NK-92 (cell line): ENCODE results near the gene ANO8.
"Not testable (repeated sequence)": the region's sequence is repeated elsewhere in the genome, so short reads cannot be mapped to it uniquely, and the experiment has no call there.

Experiments used
- DNase-seq: peaks from one replicate; lab custom pipeline; 2025; ENCODE audit not compliant: unreplicated experiment; lab: John Stamatoyannopoulos, UW

Gene ANO8, protein sequence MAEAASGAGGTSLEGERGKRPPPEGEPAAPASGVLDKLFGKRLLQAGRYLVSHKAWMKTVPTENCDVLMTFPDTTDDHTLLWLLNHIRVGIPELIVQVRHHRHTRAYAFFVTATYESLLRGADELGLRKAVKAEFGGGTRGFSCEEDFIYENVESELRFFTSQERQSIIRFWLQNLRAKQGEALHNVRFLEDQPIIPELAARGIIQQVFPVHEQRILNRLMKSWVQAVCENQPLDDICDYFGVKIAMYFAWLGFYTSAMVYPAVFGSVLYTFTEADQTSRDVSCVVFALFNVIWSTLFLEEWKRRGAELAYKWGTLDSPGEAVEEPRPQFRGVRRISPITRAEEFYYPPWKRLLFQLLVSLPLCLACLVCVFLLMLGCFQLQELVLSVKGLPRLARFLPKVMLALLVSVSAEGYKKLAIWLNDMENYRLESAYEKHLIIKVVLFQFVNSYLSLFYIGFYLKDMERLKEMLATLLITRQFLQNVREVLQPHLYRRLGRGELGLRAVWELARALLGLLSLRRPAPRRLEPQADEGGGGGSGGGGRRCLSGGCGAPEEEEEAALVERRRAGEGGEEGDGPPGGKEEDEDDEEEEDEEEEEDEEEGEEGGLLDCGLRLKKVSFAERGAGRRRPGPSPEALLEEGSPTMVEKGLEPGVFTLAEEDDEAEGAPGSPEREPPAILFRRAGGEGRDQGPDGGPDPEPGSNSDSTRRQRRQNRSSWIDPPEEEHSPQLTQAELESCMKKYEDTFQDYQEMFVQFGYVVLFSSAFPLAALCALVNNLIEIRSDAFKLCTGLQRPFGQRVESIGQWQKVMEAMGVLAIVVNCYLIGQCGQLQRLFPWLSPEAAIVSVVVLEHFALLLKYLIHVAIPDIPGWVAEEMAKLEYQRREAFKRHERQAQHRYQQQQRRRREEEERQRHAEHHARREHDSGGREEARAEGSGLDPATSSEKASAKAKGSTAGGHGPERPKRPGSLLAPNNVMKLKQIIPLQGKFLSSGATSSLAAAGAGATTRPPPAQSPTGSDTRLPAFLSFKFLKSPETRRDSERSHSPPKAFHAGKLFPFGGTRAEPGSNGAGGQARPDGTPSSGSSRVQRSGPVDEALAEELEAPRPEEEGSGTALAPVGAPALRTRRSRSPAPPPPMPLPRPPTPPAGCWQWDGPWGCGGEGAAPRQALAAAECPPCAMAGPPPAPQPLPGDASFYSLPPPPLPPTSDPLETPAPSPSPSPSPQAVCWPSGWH

DNA sequence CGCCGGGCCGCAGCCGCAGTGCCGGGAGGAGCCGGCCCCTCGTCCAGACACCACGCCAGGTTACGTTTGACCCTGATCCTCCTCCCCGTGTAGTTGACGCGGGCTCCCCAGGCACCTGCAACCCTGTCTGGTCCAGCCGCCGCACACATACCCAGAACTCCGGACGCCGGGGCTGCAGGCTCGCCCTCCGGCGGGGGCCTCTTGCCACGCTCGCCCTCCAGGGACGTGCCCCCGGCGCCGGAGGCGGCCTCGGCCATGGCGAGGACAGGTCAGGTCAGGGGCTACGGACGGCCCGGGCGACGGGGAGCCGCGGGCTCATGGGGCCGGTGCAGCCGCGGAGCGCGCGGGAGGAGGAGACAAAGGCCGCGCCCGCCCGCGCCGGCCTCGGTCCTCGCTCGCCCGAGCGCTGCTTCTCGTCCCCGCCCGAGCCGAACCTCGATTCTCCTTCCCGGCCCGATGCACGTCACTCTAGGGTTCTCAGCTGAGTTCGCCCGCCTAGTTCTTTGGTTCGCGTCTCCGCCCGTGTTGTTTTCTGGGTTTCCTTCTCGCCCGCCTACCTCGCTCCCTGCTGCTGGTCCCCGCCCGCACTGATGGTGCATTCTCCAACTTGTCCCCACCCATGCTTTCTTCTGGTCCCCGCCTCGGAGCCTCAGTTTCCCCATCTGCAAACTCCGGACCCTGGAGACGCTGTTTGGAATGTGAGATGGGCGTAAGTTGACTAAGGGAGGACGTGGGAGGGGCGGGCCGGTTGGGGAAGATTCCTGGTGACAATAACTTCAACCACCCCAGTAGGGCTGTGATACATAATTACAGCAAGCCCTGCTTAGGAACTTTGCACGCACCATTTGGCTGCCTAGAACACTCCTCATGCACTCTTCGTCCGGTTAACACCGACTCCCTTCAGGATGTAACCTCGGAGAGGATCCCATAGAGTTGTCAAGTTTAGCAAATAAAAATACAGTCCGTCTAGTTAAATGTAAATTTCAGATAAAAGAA, at the start of gene ANO8:
ANO8 (minus strand) TSS at position 442 of the 996 bp plus-strand sequence; CDS start at position 257, 185 bp downstream.
- DNase-seq: peak; percentile 55

DNA sequence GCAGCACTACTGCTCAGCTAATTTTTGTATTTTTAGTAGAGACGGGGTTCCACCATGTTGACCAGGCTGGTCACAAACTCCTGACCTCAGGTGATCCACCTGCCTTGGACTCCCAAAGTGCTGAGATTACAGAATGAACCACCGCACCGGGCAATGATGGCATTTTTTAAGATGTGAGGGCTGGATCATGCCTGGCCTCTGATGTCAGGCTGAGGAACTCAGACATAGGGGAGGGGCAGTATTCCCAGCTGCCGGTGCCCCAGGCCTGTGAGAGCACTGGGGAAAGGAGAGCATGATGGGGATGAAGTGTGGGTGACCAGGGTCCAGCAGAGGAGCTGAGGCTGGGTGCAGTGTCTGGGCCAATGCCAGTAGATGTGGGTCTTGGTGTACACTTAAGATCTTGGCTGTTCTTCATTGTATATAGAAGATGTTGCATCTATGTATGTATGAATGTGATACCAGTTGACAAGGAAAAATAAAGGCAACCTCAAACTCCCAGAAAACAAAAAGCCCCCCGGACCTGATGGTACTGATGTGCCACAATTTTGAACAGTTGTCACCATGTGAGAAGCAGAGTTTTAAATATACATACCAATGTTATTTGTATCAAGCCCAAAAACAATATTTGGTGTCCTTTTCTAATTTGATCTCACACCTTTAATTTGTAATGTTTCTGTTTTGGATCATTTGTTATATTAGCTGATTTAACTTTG, 45.9 kb upstream of the ANO8 start:
- no peak for DNase-seq

DNA sequence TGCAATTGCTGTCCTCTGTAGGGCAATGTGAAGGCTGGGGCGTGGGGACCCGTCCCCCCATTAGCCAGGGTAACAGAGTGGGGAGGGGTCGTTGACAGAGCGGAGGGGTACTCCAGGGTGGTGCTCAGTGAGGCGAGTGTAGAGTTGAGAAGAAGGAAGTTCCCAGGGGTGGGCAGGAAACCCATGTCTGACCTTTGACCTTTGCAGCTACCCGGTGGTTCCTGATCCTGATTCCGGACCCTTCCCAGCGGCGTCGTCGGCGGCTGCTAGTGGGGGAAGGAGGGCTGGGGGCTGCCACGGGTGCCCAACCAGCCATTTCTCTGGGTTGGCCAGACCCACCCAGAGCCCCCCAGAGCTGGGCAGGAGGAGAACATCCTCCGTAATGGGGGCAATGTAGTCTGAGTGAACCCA, 44.6 kb upstream of the ANO8 start:
- no peak for DNase-seq

DNA sequence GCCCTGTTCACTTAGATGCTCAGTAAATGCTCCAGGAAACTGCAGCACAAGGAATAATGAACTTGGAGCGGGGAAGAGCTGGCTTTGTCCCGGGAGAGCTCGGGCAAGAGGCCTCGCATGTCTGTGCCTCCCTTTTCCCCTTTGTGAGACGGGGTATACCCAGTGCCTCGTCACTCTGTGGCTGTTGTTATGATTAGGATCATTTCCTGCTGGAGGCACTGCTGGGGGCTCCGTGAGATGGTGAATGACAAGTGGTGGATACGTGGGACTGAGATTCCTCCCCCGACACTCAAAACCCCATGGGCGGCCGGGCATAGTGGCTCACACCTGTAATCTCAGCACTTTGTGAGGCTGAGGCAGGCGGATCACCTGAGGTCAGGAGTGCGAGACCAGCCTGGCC, 43.6 kb upstream of the ANO8 start:
- DNase-seq: no peak

DNA sequence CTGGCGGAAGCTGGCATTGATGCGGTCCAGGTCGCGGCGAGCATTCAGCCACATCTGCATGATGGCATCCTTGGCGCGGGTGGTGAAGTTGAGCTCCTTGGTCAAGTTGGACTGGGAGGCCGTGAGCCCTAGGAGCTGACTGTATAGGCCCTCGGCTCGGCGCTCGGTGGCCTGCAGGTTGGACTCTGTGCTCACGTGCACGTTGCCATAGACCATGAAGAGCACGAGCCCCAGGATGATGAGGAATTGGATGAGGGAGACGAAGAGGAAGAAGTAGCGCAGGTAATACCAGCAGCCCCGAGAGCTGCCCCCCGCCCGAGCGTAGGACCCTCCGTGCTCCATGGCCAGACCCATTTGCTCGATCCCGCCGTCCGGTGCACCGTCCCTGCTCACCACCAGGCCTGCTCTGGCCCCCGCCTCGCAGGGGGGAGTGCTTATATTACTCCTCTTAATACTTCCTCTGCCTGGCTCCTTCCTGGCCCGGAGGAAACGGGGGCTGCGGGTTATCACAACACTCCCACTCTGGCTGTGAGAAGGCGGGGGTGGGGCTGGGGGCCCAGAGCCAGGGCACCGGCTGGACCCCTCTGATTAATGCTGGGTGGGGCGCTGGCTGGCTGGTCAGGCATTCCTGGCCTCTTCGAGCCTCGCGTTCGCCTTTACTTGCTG, 42.4 kb upstream of the ANO8 start, which contains the start of gene PLVAP:
PLVAP (minus strand) TSS at position 408 of the 666 bp plus-strand sequence; CDS start at position 354, 54 bp downstream.
- no peak for DNase-seq

DNA sequence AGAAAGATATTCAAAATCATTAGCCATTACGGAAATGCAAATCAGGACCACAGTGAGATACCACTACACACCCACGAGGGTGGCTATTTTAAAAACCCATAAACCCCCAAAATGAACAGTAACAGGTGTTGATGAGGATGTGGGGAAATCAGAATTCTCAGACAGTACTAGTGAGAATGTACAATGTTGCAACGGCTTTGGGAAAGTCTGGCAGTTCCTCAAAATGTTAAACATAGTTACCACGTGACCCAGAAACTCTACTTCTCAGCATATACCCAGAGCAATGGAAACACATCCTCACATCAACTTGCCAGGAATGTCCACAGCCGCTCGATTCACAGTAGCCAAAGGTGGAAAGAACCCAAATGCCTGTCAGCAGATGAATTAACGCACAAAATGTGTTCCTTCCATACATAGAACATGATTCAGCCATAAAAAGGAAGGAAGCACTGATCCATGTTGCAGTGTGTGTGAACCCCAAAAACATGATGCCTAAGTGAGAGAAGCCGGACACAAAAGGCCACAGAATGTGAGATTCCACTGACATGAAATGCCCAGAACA, 35.5 kb upstream of the ANO8 start:
- DNase-seq: no peak

DNA sequence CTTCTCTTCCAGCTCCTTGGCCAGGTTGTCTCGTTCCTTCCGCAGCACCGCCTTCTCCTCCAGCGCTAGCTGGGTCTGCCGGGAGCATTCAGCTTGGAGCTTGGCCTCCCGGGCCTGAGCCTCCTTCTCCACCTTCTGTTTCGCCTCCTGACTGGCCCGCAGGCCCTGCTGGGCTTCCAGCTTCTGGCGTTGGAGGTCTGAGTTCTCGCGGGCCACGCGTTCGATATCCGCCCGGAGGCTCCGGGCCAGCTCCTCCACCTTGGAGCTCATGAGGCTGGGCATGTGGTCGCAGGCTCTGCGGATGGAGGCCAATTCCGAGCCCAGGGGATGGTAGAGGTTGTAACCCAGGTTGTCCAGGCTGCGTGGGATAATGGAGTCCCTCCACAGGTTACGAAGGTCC, 30.7 kb upstream of the ANO8 start:
- DNase-seq: no peak

DNA sequence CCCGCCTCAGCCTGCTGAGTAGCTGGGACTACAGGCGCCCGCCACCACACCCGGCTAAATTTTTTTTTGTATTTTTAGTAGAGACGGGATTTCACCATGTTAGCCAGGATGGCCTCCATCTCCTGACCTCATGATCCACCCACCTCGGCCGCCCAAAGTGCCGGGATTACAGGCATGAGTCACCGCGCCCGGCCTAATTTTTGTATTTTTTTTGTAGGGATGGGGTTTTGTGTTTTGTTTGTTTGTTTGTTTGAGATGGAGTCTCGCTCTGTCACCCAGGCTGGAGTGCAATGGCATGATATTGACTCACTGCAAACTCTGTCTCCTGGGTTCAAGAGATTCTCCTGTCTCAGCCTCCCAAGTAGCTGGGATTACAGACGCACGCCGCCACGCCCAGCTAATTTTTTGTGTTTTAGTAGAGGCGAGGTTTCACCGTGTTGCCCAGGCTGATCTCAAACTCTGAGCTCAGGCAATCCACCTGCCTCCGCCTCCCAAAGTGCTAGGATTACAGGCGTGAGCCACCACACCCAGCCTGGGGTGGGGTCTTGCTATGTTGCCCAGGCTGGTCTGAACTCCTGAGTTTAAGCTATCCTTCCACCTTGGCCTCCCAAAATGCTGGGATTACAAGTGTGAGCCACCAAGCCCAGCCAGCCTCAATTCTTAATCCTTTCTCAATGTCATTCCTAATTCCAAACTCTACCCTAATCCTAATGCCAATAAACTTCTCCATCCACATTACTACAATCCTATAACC, 29.4 kb upstream of the ANO8 start:
- DNase-seq: not testable (repeated sequence)

DNA sequence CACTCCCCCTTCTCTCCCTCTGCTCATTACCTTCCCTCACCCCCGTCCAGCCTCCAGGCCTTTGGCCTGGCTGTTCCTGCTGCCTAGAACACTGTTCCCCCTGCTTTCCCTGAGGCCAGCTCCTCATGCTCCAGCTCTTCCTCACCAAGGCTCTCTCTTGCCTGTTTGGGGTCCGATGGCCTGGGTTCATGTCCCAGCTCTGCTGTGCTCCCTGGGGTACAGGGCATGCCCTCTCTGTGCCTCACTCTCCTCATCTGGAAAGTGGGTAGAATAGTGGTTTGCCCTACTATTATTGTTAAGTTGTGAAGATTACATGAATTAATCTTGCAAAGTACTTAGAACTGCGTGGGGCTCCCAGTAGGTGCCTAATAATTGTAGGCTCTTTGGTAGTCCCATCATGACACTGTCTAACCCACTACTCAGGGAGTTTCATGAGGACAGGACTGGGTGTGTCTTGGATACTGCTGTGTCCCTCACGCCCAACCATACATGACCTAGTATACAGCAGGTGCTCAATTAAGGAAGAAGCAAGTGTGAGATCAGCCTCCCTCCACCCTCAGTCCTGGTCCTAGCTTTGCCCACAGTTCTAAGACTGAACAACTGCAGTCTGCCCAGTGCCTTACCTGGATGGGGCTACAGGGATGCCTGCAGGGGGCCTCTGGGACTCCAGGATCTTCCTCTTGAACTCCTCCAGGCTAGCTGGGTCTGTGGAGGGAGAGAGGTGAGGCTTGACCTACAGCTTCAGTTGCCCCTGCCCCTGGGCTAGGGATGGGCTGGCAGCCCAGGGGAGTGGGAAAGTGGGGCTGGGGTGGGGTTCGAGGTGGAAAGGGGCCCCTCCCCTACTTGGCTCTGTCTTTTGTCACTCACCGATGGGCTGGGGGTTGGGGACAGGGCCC, 25.5 kb upstream of the ANO8 start:
- DNase-seq: no peak

DNA sequence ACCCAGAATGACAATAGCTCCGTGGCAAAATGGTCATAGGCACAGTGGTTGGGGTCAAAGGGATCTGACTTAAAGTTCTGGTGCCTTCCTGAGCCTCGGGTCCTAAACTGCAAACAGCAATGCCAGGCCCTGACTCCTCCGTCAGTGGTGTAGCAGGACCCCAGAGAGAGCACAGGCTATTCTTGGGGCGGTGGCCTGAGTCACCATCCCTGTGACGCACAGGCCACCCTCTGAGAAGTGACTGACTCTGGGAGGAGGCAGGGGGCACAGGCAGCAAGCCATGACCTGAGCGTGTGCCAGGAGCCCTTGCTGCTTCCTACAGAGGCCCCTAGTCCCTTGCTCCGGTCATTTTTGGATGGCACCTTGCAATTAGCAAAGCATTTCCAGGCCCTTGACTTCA, 23.7 kb upstream of the ANO8 start:
- DNase-seq: no peak

DNA sequence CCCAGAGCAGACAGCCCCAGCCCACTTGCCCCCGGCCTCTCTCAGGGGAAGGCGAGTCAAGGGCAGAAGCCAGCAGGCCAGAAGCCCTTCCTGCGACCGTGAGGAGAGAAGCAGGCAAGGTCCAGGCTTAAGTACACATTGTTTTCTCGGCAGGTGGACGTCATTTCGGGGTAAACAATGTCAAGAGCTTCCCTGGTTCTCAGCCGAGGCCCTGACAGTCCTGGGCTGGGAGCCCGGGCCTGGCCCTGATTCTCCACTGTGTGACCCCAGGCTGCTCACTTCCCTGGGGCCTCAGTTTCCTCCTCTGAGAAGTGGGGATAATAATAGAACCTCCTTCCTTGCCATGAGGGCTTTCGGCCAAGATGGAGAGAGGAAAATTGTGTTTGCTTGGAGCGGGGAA, 23.1 kb upstream of the ANO8 start:
- DNase-seq: no peak

DNA sequence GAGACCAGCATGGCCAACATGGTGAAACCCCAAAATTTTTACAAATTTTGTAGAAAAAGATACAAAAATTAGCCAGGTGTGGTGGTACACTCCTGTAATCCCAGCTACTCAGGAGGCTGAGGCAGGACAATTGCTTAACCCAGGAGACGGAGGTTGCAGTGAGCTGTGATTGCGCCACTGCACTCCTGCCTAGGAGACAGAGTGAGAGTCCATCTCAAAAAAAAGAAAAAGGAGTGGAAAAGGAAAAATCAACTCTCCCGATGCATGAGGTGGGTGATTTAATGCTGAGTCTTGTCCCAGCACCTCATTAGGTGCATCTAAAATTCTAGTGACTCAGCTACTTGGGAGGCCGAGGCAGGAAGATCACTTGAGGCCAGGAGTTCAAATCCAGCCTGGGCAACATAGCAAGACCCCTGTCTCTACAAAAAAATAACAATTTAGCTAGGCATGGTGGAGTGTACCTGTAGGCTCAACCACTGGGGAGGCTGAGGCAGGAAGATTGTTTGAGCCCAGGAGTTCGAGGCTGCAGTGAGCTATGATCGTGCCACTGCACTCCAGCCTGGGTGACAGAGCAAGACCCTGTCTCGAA, 22.5 kb upstream of the ANO8 start:
- DNase-seq: no peak

DNA sequence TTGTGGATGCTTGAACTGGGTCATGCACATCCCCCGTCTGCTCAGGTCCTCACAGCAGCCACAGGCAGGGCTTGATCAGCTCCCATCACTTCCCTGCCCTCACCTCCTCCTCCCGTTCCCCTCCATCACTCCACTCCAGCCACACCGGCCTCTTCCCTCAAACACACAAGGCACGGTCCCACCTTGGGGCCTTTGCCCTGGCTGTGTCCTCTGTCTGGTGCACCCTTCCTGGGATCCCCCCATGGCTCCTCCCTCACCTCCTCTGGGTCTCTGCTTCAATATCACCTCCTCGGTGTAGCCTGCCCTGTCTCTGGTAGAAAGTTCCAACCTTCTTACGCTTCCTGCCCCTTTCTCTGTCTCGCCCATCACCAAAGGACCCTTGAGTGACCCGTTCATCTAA, 18.7 kb upstream of the ANO8 start:
- DNase-seq: no peak

DNA sequence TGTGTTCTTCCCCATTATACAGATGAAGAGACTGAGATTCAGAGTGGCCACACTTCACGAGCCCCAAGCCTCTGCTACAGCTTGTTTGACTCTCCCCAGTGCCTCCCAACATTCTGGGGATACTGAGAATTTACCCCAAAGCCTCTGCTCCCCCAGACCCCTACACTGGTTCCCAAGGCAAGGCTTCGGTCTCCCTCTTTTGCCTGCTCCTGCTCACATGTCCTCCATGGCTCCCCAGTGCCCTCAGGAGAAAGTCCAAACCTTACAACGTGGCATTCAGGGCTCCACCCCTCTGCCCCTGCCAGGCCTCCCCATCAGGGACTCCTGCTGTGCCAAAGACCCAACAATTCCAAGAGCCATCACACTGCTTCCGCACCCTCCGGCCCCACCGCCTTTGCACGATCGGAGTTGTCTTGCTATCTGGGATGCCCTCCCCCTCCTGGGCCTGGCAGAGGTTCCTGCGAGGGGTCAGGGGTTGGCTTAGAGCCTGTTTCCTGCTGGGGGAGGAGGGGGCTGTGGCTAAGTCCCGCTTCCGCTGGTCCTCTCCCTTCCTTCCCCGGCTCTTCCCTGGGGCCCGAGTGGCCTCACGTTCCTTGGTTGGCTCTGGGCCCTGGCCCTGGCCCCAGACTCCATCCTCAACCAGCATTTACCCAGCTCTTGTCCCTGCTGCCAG, 18.1 kb upstream of the ANO8 start:
- no peak for DNase-seq

DNA sequence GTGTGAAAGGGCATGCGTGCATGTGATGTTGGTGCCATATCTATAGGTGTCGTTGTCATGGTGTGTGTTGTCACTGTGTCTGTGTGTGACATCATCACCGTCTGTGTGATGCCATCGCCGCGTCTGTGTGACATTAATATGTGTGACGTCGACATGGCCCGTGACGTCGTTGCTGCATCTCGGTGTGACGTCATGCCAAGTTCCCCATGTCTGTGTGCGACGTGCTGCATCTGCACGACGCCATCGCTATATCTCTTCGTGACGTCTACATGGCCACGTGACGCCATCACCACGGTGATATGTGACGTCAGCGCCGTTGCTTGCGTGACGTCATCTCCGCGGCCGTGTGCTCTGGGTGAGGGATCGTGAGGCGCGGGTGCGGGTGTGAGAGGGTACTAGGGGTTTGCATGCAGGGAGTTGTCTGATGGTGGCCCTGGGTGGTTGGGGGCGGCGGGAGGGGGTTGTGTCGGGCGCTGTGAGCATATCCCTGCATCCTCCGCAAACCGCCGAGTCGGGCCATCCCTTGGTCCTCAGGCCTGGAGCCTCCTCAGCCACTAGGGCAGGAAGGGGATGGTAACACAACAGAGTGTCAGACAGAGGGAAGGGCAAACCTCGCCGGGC, 17.3 kb upstream of the ANO8 start:
- DNase-seq: no peak
